ENCODE results near the gene ADK.

Gene ADK

DNA sequence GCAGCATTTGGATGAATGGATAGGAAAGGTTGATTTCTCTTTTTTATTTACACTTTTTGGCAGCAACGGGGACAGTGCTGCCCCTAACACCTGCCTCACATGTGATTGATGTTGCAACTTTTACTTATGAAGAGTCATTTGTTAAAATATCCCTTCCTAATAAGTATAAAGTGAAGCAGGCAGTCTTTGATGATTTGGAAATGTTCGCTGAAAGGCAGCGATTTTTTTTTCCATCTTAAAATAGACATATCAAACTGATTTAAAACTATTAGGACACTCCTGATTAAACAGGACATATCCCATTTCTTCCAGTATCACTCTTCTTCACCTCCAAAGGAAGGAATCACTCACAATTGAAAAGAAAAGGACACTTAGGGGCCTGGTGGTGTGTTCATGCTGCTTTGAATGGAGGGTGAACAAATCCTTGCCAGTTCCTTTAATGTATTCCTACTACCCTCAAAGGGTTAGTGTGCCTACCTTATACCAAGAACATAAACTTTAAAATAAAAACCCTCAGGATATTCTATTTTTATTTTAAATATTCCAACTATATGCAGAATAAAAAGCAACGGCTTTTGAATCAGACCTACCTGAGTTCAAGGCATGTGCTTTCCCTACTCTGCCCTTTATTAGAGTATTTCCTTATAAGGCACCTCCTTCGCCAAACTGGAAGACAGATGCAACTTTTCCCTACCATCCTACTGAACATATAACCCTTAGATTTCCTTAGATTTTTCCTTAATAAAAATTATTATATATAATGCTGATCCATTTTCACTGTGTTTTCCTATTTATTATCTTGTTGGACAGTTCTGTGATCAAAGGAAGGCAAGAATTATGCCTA, 1.1 kb downstream of the ADK start:
- no peaks in the 10 kb centered on the region for H3K27me3 ChIP-seq (ENCODE audit: insufficient read depth, poor library complexity, severe bottlenecking)
- H3K4me3 ChIP-seq (replicated peaks; ENCODE audit: insufficient read depth, low read length), result peak overlapping the region; percentile 98
- no peak for DNase-seq (ENCODE audit: low read depth in 1 of 2, low spot score in 1 of 2)
- H3K27ac ChIP-seq (replicated peaks), result peak overlapping the region; percentile 96
- TF ChIP-seq, protein P1, sequence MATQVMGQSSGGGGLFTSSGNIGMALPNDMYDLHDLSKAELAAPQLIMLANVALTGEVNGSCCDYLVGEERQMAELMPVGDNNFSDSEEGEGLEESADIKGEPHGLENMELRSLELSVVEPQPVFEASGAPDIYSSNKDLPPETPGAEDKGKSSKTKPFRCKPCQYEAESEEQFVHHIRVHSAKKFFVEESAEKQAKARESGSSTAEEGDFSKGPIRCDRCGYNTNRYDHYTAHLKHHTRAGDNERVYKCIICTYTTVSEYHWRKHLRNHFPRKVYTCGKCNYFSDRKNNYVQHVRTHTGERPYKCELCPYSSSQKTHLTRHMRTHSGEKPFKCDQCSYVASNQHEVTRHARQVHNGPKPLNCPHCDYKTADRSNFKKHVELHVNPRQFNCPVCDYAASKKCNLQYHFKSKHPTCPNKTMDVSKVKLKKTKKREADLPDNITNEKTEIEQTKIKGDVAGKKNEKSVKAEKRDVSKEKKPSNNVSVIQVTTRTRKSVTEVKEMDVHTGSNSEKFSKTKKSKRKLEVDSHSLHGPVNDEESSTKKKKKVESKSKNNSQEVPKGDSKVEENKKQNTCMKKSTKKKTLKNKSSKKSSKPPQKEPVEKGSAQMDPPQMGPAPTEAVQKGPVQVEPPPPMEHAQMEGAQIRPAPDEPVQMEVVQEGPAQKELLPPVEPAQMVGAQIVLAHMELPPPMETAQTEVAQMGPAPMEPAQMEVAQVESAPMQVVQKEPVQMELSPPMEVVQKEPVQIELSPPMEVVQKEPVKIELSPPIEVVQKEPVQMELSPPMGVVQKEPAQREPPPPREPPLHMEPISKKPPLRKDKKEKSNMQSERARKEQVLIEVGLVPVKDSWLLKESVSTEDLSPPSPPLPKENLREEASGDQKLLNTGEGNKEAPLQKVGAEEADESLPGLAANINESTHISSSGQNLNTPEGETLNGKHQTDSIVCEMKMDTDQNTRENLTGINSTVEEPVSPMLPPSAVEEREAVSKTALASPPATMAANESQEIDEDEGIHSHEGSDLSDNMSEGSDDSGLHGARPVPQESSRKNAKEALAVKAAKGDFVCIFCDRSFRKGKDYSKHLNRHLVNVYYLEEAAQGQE (IDR thresholded peaks at IDR 0.05; ENCODE audit: insufficient replicate concordance, low read depth), result no peak
- no peak for TF ChIP-seq GABPA (IDR thresholded peaks at IDR 0.05; ENCODE audit: low read depth)
- TF ChIP-seq POLR2AphosphoS5 (IDR thresholded peaks at IDR 0.05; ENCODE audit: low read depth), result no peak
- TF ChIP-seq, protein P2, sequence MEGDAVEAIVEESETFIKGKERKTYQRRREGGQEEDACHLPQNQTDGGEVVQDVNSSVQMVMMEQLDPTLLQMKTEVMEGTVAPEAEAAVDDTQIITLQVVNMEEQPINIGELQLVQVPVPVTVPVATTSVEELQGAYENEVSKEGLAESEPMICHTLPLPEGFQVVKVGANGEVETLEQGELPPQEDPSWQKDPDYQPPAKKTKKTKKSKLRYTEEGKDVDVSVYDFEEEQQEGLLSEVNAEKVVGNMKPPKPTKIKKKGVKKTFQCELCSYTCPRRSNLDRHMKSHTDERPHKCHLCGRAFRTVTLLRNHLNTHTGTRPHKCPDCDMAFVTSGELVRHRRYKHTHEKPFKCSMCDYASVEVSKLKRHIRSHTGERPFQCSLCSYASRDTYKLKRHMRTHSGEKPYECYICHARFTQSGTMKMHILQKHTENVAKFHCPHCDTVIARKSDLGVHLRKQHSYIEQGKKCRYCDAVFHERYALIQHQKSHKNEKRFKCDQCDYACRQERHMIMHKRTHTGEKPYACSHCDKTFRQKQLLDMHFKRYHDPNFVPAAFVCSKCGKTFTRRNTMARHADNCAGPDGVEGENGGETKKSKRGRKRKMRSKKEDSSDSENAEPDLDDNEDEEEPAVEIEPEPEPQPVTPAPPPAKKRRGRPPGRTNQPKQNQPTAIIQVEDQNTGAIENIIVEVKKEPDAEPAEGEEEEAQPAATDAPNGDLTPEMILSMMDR (IDR thresholded peaks at IDR 0.05; ENCODE audit: insufficient read depth, low read length), result no peak
- TF ChIP-seq SPI1 (IDR thresholded peaks at IDR 0.05; ENCODE audit: borderline replicate concordance, low read depth), result no peak

DNA sequence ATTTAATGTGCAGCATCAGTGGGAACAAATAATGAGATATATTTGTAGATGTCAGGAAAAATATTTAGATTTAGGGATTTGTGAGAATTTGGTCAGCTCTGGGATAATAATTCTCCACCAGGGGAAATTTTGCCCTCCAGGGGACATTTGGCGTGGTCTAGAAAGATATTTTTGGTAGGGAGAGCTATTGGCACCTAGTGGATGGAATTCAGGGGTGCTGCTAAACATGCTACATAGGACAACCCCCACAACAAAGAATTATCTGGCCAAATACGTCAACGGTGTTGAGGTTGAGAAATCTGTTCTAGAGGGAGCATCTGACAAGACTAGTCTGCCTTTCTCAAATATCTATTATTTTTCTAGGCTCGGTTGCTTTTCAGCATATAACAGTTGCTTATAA, 2.1 kb downstream of the ADK start:
- TF ChIP-seq GABPA (IDR thresholded peaks at IDR 0.05; ENCODE audit: low read depth) (no peak), POLR2AphosphoS5 (IDR thresholded peaks at IDR 0.05; ENCODE audit: low read depth) (no peak), SPI1 (IDR thresholded peaks at IDR 0.05; ENCODE audit: borderline replicate concordance, low read depth) (no peak)
- TF ChIP-seq, protein P1 (IDR thresholded peaks at IDR 0.05; ENCODE audit: insufficient replicate concordance, low read depth), result no peak
- TF ChIP-seq, protein P2 (IDR thresholded peaks at IDR 0.05; ENCODE audit: insufficient read depth, low read length), result no peak
- no peaks in the 10 kb centered on the region for H3K27me3 ChIP-seq (ENCODE audit: insufficient read depth, poor library complexity, severe bottlenecking)
- peak overlapping the region; percentile 98 for H3K4me3 ChIP-seq (replicated peaks; ENCODE audit: insufficient read depth, low read length)
- H3K27ac ChIP-seq (replicated peaks), result peak overlapping the region; percentile 13; the same call in 1 of the 2 replicates
- no peak for DNase-seq (ENCODE audit: low read depth in 1 of 2, low spot score in 1 of 2)

DNA sequence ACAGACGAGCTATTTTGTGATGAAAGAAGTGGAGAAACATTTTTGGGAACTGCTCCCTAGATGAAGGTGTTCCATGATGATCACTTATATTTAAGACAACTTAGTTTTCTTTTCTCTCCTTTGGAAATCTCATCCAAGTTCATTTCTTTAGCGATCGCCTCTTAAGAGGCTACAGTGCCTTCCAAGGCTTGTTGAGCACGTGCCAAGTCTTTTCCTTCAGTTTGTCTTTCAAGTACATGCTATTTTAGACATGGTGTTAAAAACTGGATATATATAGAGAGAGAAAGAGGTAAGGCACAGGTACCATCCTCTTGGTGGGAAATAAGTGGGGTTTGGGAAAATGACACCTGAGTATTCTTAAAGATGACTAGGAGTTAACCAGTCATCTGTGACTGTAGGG, 2.7 kb downstream of the ADK start:
- Histone ChIP-seq H3K27me3 (ENCODE audit: insufficient read depth, poor library complexity, severe bottlenecking) (no peaks in the 10 kb centered on the region), H3K4me3 (replicated peaks; ENCODE audit: insufficient read depth, low read length) (peak overlapping the region; percentile 98; the same call in 1 of the 2 replicates), H3K27ac (replicated peaks) (peak overlapping the region; percentile 13; the same call in 1 of the 2 replicates)
- DNase-seq (ENCODE audit: low read depth in 1 of 2, low spot score in 1 of 2), result no peak
- TF ChIP-seq SPI1 (IDR thresholded peaks at IDR 0.05; ENCODE audit: borderline replicate concordance, low read depth) (no peak), POLR2AphosphoS5 (IDR thresholded peaks at IDR 0.05; ENCODE audit: low read depth) (no peak), GABPA (IDR thresholded peaks at IDR 0.05; ENCODE audit: low read depth) (no peak)
- TF ChIP-seq, protein P2 (IDR thresholded peaks at IDR 0.05; ENCODE audit: insufficient read depth, low read length), result no peak
- TF ChIP-seq, protein P1 (IDR thresholded peaks at IDR 0.05; ENCODE audit: insufficient replicate concordance, low read depth), result no peak

All from HL-60 (cell line).